HG02642 (cell line): Measurements from ENCODE around the gene MRPS11.
"Not testable (repeated sequence)": the region's sequence is repeated elsewhere in the genome, so short reads cannot be mapped to it uniquely, and the experiment has no call there.

ENCODE experiments used
- ATAC-seq: cut with Tn5 transposase; IDR thresholded peaks from one replicate; pipeline ENCODE4 v1.9.1; 2021; ENCODE audit warnings: mild to moderate bottlenecking; ENCODE audit not compliant: unreplicated experiment, poor library complexity

Gene MRPS11

GRCh38 chr15:88467073-88467934, at the start of gene MRPS11, which contains the start of gene MRPL46:
Gene MRPS11 (plus strand): TSS chr15:88467708. CDS start chr15:88467718, 10 bp downstream.
Gene MRPL46 (minus strand): TSS chr15:88467388. CDS start chr15:88467377, 11 bp downstream.
- ATAC-seq = peak; percentile 87

- ATAC-seq = no peak
These were observed 47.7 kb upstream of the MRPS11 start for GRCh38 chr15:88419830-88420229.

- ATAC-seq = no peak
These were observed 44.2 kb upstream of the MRPS11 start for GRCh38 chr15:88423331-88423730.

- ATAC-seq = no peak
These were observed 41.2 kb upstream of the MRPS11 start for GRCh38 chr15:88426304-88426703.

GRCh38 chr15:88428053-88428452, 39.5 kb upstream of the MRPS11 start:
- ATAC-seq = no peak

GRCh38 chr15:88428805-88429605, 38.5 kb upstream of the MRPS11 start:
- no peak for ATAC-seq

- no peak for ATAC-seq
These were observed 37.5 kb upstream of the MRPS11 start for GRCh38 chr15:88430051-88430450.

- no peak for ATAC-seq
These were observed 36.1 kb upstream of the MRPS11 start for GRCh38 chr15:88431441-88431840.

- ATAC-seq = no peak
These were observed 34.3 kb upstream of the MRPS11 start for GRCh38 chr15:88433046-88433685.

GRCh38 chr15:88434106-88434505, 33.4 kb upstream of the MRPS11 start:
- ATAC-seq = not testable (repeated sequence)

- no peak for ATAC-seq
These were observed 29.3 kb upstream of the MRPS11 start for GRCh38 chr15:88438181-88438580.

- ATAC-seq = no peak
These were observed 27.5 kb upstream of the MRPS11 start for GRCh38 chr15:88440021-88440420.

GRCh38 chr15:88441076-88441730, 26.3 kb upstream of the MRPS11 start:
- no peak for ATAC-seq

GRCh38 chr15:88447206-88447605, 20.3 kb upstream of the MRPS11 start:
- ATAC-seq = no peak

GRCh38 chr15:88447741-88448140, 19.8 kb upstream of the MRPS11 start:
- ATAC-seq = no peak

GRCh38 chr15:88448991-88449461, 18.5 kb upstream of the MRPS11 start:
- no peak for ATAC-seq

- ATAC-seq = no peak
These were observed 17.9 kb upstream of the MRPS11 start for GRCh38 chr15:88449581-88449980.

- no peak for ATAC-seq
These were observed 17.2 kb upstream of the MRPS11 start for GRCh38 chr15:88450125-88450798.

- ATAC-seq = no peak
These were observed 13.9 kb upstream of the MRPS11 start for GRCh38 chr15:88453651-88454050.

- no peak for ATAC-seq
These were observed 13.3 kb upstream of the MRPS11 start for GRCh38 chr15:88454236-88454635.
